Inflammatory macrophage treated with lipopolysaccharide for 4 hours (primary cell): ENCODE data around the gene SLC43A2.
A peak's percentile ranks its signal among the peaks of the same experiment; 100 is the strongest.

Experiments
- DNase-seq: peaks from one replicate; pipeline ENCODE4 v3.0.0-alpha.2; 2020

SLC43A2 gene

DNA sequence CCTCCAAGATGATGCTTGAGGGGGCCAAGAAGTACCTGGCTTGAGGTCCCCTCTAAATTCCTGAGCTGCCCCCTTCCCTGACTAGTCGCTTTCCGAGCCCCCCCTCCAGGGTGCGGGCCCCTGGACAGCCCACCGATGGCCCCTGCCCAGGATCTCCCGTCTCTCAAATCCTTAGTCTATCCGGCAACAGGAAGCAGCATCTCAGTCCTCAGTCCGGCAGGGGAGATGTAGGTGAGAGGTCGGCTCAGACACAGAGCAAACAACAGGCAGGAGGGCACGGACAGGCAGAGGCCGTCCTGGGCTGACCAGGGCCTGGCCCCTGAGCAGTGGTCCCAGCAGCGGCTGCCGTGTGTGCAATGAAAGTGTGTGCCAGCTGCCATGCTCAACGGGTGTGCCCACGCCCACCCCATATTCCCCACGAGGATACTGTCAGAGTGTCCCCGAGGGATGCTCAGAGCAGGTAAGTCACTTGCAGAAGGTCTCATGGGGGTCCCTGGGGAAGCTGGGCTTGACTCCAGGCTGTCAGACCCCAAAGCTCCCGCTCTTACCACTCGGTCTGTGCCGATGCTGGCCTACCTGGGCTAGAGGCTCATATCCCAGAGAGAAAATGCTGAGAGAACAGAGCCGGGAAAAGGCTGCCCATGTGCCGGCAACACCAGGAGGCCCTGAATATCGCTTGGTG lies 7.2 kb downstream of the SLC43A2 start:
- no peak for DNase-seq

DNA sequence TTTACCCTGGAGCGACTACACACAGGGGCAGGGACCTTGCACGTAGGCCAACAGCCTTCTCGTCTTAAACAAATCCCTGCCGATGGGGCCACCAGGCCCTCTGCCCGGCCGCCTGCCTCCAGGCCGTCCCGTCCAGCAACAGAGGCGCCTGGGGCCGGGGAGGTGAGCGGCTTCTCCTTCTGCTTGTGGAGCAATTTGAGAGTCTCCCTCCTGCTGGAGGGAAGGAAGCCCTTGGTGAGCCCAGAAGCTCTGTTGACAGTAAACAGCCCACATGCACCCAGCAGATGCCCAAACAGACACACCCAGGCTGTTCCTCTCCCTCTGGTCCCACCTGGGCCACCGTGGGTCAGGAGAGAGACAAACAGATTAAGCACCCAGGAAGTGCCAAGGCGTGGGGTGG lies 8.1 kb downstream of the SLC43A2 start:
- no peak for DNase-seq

DNA sequence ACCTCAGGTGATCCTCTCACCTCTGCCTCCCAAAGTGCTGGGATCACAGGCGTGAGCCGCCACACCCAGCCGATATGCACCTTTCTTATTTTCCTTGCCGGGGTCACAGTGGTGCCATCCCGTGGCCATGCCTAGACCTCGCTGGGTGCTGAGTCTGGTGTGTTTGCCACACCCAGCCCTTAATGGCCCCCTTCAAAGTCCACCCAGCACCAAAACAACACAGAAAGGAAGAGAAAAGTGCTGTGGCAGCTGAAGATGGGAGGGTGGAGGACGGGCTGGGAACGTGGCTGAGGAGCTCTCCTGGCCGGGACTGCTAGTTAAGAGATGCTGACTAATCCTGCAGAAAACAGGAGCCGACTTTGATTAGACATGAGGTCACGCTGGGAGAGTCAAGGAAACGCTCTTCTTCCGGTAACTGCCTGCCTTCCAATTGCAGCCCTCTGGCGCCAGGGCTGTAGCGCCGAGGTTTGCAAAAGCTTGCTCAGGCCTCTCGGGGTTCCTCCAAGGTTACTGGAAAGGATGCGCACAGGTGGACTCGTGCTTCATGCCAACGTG lies 10.9 kb downstream of the SLC43A2 start:
- peak; percentile 51 for DNase-seq

DNA sequence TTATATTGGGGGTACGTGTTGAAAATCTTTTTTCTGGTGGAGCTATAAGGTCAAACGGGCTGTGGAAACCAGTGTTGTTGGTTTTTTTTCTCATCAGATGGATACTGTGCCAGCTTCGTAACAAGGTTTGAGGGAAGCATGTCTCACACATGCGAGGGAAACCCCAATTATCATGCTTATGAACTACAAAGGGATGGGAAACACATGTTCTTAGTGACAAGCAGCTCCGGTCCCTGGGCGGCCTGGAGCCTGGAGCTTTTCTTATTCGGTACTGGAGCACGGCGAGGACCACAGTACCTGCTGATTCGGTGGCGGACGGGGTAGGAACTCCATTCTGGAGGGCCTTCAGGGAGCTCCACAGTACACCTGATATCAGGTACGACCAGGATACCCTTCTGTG lies 12.5 kb downstream of the SLC43A2 start:
- no peak for DNase-seq

DNA sequence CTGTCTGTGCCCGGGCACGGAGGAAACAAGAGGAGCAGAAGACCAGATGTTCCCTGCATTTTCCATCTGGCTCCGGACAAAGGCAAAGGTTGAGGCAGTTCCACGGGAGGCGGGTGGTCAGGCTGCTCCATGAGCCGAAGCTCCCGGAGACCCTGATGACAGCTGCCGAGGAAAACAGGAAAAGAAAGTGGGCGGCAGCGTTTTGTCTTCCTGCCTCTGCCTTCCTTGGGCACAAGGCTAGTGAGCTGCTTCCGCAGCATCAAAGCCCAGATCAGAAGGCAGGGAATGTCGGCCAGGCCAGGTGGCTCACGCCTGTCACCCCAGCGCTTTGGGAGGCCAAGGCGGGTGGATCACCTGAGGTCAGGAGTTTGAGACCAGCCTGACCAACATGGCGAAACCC lies 16.2 kb downstream of the SLC43A2 start:
- DNase-seq: no peak

DNA sequence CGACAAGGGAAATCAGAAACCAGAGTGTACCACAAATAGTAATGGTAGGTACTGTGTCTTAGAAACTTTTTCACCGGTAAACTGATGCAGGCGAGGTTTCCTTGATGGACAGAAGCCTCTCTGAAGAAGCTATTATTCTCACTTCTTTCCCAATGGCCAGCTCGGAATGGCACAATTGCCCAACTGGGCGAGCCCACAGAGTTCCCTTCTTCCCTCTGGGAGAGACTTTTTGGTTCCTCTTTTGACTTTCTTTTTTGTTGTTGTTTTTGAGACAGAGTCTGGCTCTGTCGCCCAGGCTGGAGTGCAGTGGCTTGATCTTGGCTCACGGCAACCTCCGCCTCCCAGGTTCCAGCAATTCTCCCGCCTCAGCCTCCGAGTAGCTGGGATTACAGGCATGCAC lies 16.9 kb downstream of the SLC43A2 start:
- DNase-seq: peak; percentile 96

DNA sequence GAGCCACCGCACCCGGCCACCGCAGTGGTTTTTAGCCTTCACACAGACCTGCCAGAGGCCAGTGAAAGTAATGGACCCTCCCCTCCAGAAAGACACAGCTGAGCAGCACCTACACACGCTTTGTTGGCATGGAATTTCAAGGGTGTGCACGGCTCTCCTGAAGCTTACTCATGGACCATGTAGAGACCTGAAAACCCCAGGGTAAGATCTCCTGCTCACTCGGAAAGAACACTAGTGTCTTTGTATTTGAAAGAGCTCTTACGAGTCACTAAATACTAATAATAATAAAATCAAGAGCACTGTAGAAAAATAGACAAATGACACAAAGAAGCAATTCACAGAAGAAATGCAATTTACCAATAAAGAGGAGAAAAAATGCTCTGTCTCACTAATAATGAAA lies 20.0 kb downstream of the SLC43A2 start:
- DNase-seq: no peak

DNA sequence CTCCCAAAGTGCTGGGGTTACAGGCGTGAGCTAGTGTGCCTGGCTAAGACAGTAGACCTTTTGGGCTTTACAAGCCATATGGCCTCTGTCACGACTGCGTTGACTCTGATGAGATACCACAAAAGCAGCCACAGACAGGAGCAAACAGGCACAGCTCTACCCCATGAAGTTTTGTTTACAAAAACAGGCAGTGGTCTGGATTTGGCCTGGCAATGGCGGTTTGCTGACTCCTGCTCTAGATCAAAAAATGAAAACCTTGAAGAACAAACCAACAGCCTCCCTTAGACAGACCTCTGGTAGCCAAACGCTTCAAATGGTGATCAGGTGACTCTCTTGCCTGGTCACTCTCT lies 20.7 kb downstream of the SLC43A2 start:
- DNase-seq: no peak

DNA sequence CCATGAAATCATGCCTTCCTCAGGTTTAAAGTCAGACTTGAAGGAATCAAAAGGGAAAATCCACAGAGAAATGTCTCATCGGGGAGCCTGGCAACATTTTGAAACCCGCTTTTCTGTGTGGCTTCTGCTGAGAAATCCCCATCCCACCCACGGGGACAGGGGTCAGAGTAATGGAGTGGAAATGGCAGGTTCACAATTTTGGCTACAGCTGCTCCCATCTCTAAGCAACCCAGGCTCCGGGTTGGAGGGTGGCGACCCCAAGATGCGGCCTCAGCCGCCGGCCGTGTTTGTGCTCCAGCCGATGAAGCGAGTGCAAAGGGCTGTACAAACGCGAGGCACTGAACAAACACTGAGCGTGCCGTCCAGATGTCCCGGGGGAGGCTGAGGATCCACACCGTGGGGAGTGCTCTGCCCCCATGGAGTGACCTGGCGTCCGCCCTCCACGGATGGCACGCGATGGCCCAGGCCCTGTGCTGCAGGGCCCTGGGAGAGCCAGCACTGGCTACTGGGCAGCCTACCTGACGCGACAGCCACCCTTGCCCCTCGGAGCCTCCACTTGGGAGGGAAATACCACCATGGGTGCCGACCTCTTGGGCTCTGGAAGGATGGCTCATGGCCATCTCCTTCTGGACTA lies 22.2 kb downstream of the SLC43A2 start:
- peak; percentile 91 for DNase-seq

DNA sequence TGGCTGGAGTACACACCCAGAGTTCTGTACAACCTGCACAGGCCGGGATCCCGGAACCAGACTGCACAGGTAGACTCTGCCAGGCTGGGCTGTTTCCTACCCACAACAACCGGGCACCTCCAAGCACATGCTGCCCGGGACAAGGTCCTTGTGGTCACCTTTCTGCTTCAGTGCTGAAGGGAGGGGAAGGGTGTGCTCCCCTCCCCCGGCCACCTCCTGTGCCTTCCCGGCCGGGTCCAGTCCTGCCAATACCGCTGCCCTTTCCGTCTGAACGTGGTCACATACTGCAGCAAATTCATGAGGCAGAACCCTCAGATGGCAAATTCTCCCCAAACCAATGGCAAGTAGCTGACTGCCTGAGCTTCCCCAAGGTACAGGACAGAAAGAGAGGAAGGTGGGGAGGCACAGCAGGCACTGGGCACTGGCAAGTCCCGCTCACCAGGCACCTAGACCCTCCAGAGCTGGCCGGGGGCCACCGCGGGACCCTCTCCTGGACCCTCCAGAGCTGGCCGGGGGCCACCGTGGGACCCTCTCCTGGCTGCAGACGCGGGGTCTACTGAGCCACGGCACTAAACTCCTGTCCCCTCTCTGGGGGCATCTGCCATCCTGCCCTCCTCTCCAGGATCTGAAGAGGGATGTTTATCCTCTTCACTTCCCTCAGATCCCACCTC lies 22.8 kb downstream of the SLC43A2 start:
- no peak for DNase-seq

DNA sequence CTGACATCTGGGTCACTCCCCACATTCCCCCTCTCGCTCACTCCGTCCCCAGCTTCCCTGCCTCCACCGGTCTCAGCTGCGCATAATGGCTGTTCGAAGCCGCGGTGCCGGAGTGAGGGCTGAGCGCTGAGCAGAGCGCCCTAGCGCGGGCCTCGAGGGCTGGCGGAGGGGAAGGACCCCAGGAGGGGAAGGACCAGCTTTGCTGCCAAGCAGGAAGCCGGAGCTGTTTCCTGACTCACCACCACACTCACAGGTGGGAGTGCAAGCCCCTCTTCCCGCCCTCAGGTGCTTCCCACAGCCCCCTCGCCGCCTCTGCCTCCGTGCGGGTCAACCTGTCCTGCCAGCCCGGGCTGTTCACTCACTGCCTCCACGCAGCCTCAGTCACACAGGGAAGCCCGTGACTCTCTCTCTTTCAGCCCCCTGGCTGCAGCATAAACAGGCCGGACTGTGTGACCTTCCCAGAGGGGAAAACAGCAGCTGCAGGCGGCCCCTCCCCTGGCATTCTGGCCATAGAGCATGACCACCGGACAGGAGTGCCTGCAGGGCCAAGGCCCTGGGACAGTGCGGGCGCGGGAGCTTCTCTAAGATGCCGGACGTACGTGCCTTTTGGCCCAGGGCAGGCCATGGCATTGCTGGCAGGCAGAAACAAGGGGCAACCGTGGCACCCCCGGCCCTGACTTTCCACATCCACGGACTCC lies 23.7 kb downstream of the SLC43A2 start:
- DNase-seq: no peak

DNA sequence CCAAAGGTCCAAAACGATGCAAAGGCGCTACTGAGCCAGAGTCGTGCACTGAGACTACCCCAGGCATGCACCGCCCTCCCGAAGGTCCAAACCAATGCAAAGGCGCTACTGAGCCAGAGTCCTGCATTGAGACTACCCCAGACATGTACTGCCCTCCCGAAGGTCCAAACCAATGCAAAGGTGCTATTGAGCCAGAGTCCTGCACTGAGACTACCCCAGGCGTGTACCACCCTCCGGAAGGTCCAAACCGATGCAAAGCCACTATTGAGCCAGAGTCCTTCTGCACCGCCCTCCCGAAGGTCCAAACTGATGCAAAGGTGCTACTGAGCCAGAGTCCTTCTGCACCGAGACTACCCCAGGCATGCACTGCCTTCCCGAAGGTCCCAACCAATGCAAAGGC lies 27.1 kb downstream of the SLC43A2 start:
- no peak for DNase-seq

DNA sequence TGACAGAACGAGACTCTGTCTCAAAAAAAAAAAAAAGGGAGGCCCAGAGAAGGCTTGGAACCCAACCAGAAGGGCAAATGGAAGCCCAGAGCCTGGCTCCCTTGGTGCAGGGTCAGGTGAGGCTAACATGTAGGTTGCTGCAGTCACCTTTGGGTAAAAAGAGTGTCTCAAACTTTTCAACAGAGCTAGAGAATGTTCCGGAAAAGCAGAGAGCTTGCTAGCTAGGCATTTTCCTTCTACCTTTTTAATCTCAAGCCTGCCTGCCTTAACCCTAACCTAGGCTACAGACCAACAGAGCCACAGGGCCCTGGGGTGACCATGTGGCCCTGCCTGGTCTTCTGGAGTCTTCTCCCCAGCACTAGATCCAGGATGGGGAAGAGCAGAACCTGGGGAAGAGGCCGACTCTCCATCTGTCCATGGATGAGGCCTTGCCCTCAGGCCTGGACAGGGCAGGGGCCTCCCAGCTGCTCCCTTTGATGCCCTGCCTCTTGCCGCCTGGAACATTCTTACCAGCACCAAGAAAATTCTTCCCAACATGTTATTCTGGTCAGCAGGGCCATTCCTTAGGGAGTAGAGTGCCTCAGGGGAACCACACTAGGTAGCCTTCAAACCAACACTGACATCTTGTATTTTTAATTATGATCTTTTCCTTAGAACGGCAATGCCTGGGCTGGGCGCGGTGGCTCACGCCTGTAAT lies 30.1 kb downstream of the SLC43A2 start:
- DNase-seq: no peak

DNA sequence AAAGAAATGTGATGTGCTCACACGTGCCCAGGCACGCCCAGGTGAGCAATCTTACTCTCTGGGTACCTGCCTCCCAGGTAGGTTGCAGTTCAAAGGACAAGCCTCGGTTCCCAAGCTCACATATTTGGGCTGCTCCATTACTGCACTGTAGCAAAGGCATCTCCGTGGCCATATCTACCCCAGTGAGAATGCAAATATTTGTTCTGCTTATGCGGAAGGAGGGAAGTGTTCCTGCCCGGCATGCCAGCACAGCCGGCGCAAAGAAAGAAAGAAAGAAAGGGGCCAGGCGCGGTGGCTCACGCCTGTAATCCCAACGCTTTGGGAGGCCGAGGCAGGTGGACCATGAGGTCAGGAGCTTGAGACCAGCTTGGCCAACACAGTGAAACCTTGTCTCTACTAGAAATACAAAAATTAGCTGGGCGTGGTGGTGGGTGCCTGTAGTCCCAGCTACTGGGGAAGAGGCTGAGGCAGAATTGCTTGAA lies 30.7 kb downstream of the SLC43A2 start:
- DNase-seq: no peak

DNA sequence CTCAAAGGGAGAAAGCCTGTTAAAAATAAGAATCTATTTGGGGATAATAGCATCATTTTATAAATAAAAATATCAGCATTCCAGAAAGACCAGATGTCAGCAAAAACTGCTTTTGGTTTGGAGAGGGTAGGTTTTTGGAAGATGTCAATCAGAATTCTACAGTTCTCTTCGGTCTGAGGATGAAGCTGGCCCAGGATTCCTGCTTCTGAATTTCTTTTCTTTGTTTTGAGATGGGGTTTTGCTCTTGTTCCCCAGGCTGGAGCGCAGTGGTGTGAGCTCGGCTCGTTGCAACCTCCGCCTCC lies 35.1 kb downstream of the SLC43A2 start:
- no peak for DNase-seq

DNA sequence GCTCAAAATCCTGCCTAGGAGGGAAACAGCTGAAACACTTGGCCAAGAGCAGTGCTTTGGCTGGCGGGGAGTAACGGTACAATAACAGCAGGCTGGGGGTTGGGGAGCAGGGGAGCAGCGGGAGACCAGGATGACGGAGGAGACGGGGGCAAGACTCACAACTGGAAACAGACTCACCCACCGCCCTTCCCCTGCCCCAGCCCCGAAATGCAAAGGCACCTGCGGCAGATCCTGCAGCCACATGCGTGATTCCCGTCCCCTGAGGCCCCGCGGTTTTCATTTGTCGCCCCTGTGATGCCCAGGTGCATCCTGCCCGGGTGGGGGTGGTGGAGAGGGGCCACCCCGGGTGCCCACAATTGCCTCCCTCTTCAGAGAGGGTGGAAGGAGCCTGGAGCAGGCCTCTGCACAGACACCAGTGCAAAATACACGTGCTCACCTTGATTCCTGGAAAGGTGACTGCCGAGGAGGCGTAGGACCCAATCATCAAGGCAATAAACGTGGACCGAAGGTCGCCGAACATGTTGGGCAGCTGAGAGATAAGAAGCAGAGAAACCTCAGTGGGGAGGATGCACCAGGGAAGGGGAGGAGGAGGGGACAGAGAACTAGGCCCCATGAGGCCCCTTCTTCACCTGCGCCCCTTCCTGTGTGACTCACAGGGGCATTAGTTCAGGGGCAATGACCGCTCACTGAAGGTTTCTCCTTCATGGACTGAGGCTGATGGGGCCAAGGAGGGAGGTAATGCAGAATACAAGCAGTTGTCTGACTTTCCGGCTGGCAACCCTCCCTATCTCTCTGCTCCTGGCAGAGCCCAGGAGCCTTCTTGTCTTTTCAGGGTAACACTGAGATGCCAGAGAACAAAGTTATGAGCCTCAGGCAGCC lies 35.6 kb downstream of the SLC43A2 start:
- DNase-seq: no peak

DNA sequence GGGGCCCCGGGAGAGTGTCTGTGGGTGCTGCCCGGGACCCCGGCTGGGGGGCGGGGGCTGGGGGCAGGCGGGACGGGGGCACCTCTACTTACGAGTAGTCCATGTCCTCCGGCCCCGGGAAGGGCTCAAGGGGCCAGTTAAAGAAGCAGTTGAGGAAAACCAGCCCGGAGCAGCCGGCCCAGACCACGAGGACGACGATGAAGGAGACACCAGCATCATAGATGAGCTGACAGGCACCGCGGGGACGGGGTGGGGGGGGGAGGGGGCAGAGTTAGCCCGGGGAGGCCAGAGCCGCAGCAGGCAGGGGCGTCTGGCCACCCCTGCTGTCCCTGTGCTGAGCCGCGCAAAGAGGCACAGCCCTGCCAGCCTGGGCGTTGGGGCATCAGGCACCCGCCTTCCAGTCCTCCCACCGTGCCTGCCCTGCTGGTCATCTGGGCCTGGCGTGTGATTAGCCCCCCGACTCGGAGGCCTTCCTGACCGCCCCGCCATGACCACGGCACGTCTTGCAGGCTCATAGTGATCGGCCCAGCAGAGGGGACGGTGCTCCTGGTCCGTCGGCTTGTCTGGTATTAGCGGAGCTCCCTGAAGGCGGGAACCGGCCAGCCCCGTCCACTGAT lies 37.1 kb downstream of the SLC43A2 start:
- DNase-seq: no peak

DNA sequence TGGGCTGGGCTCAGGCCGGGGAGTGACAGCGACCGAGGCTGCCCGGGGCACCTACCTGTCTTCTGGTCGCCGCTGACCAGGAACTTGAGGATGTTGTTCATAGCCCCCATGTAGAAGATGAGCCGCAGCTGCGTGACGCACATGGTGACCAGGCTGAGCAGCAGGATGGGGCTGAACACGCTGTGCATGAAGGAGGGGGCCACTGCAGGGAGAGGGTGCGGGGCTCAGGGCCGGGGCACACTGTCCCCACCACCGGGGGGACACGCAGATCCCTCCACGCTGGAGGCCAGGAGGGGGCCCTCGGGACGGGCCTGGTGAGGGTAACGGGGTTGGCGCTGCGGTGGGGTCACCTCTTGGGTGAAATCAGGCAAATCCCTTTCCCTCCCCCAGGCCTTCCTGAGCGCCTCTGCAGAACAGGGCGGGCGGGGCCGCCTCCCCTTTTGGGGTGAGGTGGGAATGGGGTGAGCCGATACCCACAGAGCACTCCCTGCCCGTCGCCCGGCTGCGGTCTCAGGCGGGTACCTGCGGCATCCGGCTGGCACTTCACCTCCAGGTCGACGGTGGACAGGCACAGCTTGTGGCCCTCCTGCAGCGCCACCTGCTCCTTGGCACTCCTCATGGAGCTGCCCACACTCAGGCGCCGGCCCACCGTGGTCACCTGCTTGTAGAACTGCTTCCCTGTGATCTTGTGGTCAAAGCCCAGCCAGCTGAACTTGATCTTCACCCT lies 37.7 kb downstream of the SLC43A2 start:
- DNase-seq: no peak

DNA sequence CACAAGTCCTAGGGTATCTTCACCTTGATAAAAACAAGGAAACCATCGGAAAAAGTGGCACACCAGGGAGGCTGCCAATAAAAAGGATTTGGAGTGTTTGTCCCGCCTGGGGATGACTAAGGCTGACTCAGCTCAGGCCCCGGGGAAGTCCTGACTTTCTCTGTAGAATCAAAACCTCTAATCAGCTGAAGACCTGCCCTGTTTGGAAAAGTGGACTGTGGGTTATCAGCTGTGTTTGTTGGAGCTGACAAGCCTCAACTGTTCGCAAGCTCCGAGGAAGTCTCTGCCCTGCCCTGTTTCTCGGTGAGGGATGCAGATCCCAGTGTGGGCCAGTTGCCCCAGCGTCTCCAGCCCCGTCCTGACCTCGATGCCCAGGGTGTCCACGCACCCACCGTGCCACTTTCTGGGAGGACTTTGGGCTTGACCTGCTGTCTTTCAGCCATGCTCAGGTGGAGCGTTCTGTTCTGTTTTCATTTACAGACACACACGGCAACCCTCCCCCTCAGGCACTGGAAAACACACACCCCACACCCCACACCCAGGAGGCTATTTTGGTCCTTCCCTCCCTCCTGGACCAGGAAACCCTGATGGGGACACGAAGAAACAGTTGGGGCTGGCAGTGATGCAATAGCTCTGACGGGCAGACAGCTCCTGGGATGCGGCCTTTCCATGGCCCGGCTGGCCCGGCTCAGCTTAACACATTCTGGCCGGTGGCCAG lies 38.4 kb downstream of the SLC43A2 start:
- peak; percentile 92 for DNase-seq
